K562 (cell line): Measurements from ENCODE around the gene WDR27. TPM values are rescaled to one million over a fixed set of nuclear protein-coding genes. Genes with fewer than 3 reads are reported as not detected.

Source experiments
- ARID1B ChIP-seq: fragments of 450-650 bp; IDR thresholded peaks from 2 replicates; pipeline ENCODE4 v1.6.1; 2016; ENCODE audit warnings: antibody characterized with exemption, mild to moderate bottlenecking, inconsistent platforms
- ATF2 ChIP-seq: sonication (generic); formaldehyde crosslinking; IDR thresholded peaks from 2 replicates; pipeline ENCODE4 v1.8.1; 2022; ENCODE audit warnings: missing genetic modification reagents
- BCLAF1 ChIP-seq, 2 experiments: fragments of 450-650 bp in 1 of 2; IDR thresholded peaks; 2 replicates each; pipeline ENCODE4 v1.6.1; 2011 to 2017; ENCODE audit warnings: low read depth in 2 of 2, antibody characterized with exemption in 1 of 2, borderline replicate concordance in 1 of 2, low read length in 1 of 2, mild to moderate bottlenecking in 1 of 2, mixed read lengths in 1 of 2; ENCODE audit not compliant: control insufficient read depth in 1 of 2
- CBFB ChIP-seq: sonication (generic); formaldehyde crosslinking; IDR thresholded peaks from 2 replicates; pipeline ENCODE4 v1.4.0; 2020; ENCODE audit warnings: mild to moderate bottlenecking, missing genetic modification reagents
- ELK1 ChIP-seq: sonication (generic); formaldehyde crosslinking; IDR thresholded peaks from 2 replicates; pipeline ENCODE4 v1.8.1; 2022; ENCODE audit warnings: missing genetic modification reagents
- HEY1 ChIP-seq: fragments of 250-450 bp; sonication (Bioruptor Pico); IDR thresholded peaks from 2 replicates; pipeline ENCODE4 v1.5.0; 2020; ENCODE audit warnings: mild to moderate bottlenecking, moderate library complexity, borderline replicate concordance
- IRF2 ChIP-seq: sonication (generic); formaldehyde crosslinking; IDR thresholded peaks from 2 replicates; pipeline ENCODE4 v1.8.1; 2022; ENCODE audit warnings: mild to moderate bottlenecking, missing genetic modification reagents
- KDM2B ChIP-seq: fragments of 250-450 bp; sonication (Bioruptor Pico); IDR thresholded peaks from 2 replicates; pipeline ENCODE4 v1.8.0; 2021; ENCODE audit warnings: mild to moderate bottlenecking, moderate library complexity
- KDM4B ChIP-seq, 2 experiments: fragments of 450-650 bp in 1 of 2; sonication (generic) in 1 of 2; IDR thresholded peaks; 2 replicates each; pipeline ENCODE4 v1.6.1; 2016 to 2017; ENCODE audit warnings: borderline replicate concordance in 2 of 2, antibody characterized with exemption in 1 of 2, low read depth in 1 of 2, mild to moderate bottlenecking in 1 of 2
- LCOR ChIP-seq: sonication (generic); formaldehyde crosslinking; IDR thresholded peaks from 2 replicates; pipeline ENCODE4 v1.8.0; 2022; ENCODE audit warnings: mild to moderate bottlenecking, missing genetic modification reagents
- POLR2AphosphoS5 ChIP-seq: IDR thresholded peaks from 2 replicates; pipeline ENCODE4 v1.6.1; 2011; ENCODE audit warnings: mild to moderate bottlenecking, low read depth, low read length, moderate library complexity; ENCODE audit not compliant: control insufficient read depth, insufficient read depth
- POLR2B ChIP-seq: fragments of 450-650 bp; IDR thresholded peaks from 2 replicates; pipeline ENCODE4 v1.6.1; 2018; ENCODE audit warnings: low read depth; ENCODE audit not compliant: partially characterized antibody
- TCF3 ChIP-seq: sonication (generic); formaldehyde crosslinking; IDR thresholded peaks from 2 replicates; pipeline ENCODE4 v1.4.0; 2020; ENCODE audit warnings: mild to moderate bottlenecking, missing genetic modification reagents
- TGIF2 ChIP-seq: sonication (generic); formaldehyde crosslinking; IDR thresholded peaks from 2 replicates; pipeline ENCODE4 v1.8.1; 2022; ENCODE audit warnings: mild to moderate bottlenecking, missing genetic modification reagents, moderate library complexity
- THRB ChIP-seq: fragments of 450-650 bp; formaldehyde crosslinking; conservative IDR thresholded peaks from 2 replicates; pipeline ENCODE4 v1.4.0; 2022; ENCODE audit warnings: mild to moderate bottlenecking, missing genetic modification characterization
- USF2 ChIP-seq: sonication (generic); formaldehyde crosslinking; IDR thresholded peaks from 2 replicates; pipeline ENCODE4 v1.5.0; 2020; ENCODE audit warnings: missing genetic modification reagents
- ZNF436 ChIP-seq: fragments of 250-450, 450-650 bp; sonication (Bioruptor Pico); formaldehyde crosslinking; IDR thresholded peaks from 2 replicates; pipeline ENCODE4 v1.7.0; 2020; ENCODE audit warnings: mild to moderate bottlenecking
- ZNF445 ChIP-seq: fragments of 250-450 bp; sonication (Bioruptor Pico); IDR thresholded peaks from 2 replicates; pipeline ENCODE4 v1.4.0; 2020; ENCODE audit warnings: low read depth, mild to moderate bottlenecking, moderate library complexity
- ZNF57 ChIP-seq: fragments of 450-650 bp; formaldehyde crosslinking; IDR thresholded peaks from 2 replicates; pipeline ENCODE4 v1.4.0; 2020; ENCODE audit warnings: mild to moderate bottlenecking, moderate library complexity
- ZNF644 ChIP-seq: fragments of 200-800 bp; sonication (Bioruptor generic); IDR thresholded peaks from 2 replicates; pipeline ENCODE4 v1.6.1; 2016; ENCODE audit warnings: low read depth, missing genetic modification characterization, missing compliant biosample characterization
- polyA plus RNA-seq, 8 experiments: library from polyadenylated mRNA; depleted of rRNA in 4 of 8; stranded (reverse) in 5 of 8; unstranded in 3 of 8; fragments of >200 nt; fragmentation: Nextera tagmentation in 2 of 8; fragmentation: Illumina TruSeq in 1 of 8; extraction: Ambion mirVana in 2 of 8; extraction: Trizol in 1 of 8; gene quantifications; 2 replicates each; pipeline versions ENCODE4 v1.2.1 to v1.2.3, GENCODE V29; 2011 to 2014; ENCODE audit warnings: inconsistent platforms in 1 of 8, missing spikeins in 1 of 8
- total RNA-seq, 7 experiments: library from RNA; depleted of rRNA in 6 of 7; stranded (reverse); fragments of >200 nt in 6 of 7; fragmentation: Illumina TruSeq in 2 of 7; extraction: Trizol in 2 of 7; gene quantifications; 2 replicates each; pipeline versions ENCODE4 v1.2.1 to v1.2.3, GENCODE V29; 2011 to 2021; ENCODE audit warnings: low replicate concordance in 1 of 7

Gene WDR27
- total and polyA plus RNA-seq, 9 of the 15 experiments (the other 6 are each of a cell fraction or from before 2014, with no cell fraction given): 4.3 to 77.2 (median 22.7) TPM

GRCh38 chr6:169701311-169701953, 397 bp downstream of the WDR27 start (continued):
- TF ChIP-seq ELK1 (CRISPR knock-in tag) (no peak), ARID1B (0 out of 2 replicates have a peak, but pooled peaks have one; percentile 25), TCF3 (CRISPR knock-in tag) (no peak), THRB (CRISPR knock-in tag) (no peak), ZNF57 (CRISPR knock-in tag) (no peak), ZNF436 (CRISPR knock-in tag) (no peak), ZNF445 (CRISPR knock-in tag) (no peak), KDM2B (CRISPR knock-in tag) (peak; percentile 90), ZNF644 (tag) (no peak), KDM4B (IDR thresholded peaks at IDR 0.05; ENCODE audit: borderline replicate concordance in 2 of 2, low read depth in 1 of 2) (no peak), POLR2AphosphoS5 (no peak), HEY1 (CRISPR knock-in tag) (no peak), ATF2 (CRISPR knock-in tag) (no peak), USF2 (CRISPR knock-in tag) (no peak), TGIF2 (CRISPR knock-in tag) (no peak), LCOR (0 out of 2 replicates have a peak, but pooled peaks have one; percentile 18), BCLAF1 (IDR thresholded peaks at IDR 0.05; ENCODE audit: borderline replicate concordance in 1 of 2, control insufficient read depth in 1 of 2, low read depth in 2 of 2, low read length in 1 of 2) (no peak), IRF2 (CRISPR knock-in tag) (no peak), POLR2B (no peak), CBFB (peak; percentile 95; the same call in 1 of the 2 replicates)
